ENCODE results near the gene PTPN11. TPM values are rescaled to one million over a fixed set of nuclear protein-coding genes. Genes with fewer than 3 reads are reported as not detected.

Gene PTPN11
- total and polyA plus RNA-seq, 4 donors = 33.7 to 73.3 (median 36.4) TPM

GRCh38 chr12:112517730-112518364, 99.1 kb downstream of the PTPN11 start:
- Histone ChIP-seq H3K4me3 (ENCODE audit: low read depth in 1 of 3, low read length in 3 of 3) (no peak overlapping the region), H3K9ac (ENCODE audit: low read depth in 1 of 2, low read length in 2 of 2) (no peak overlapping the region), H3K9me3 (ENCODE audit: control insufficient read depth in 4 of 4, low read length in 3 of 4) (no peaks in the 10 kb centered on the region), H3K36me3 (ENCODE audit: control insufficient read depth in 4 of 4, insufficient read depth in 3 of 4, low read depth in 1 of 4, low read length in 3 of 4) (no peaks in the 10 kb centered on the region), H3K4me1 (ENCODE audit: control insufficient read depth in 4 of 4, insufficient read depth in 4 of 4, low read length in 3 of 4) (no peaks in the 10 kb centered on the region), H3K27me3 (ENCODE audit: control insufficient read depth in 4 of 4, insufficient read depth in 4 of 4, low read length in 3 of 4) (no peaks in the 10 kb centered on the region), H3K27ac (ENCODE audit: low read depth in 1 of 2, low read length in 2 of 2) (no peak overlapping the region)
- WGBS = 86% methylated on average over 7 of the region's 7 CpGs
- DNase-seq (ENCODE audit: low spot score) = no peak
- TF ChIP-seq JUND (IDR thresholded peaks at IDR 0.05) (no peak), RAD21 (IDR thresholded peaks at IDR 0.05) (no peak), REST (IDR thresholded peaks at IDR 0.05) (no peak), YY1 (IDR thresholded peaks at IDR 0.05) (no peak), ZBTB33 (IDR thresholded peaks at IDR 0.05) (no peak), ATF3 (IDR thresholded peaks at IDR 0.05) (no peak), FOXA1 (IDR thresholded peaks at IDR 0.05) (no peak), SP1 (IDR thresholded peaks at IDR 0.05) (no peak), EGR1 (IDR thresholded peaks at IDR 0.05; ENCODE audit: low read depth in 2 of 2) (no peak), RXRA (IDR thresholded peaks at IDR 0.05) (no peak), MAX (IDR thresholded peaks at IDR 0.05) (no peak), HNF4G (IDR thresholded peaks at IDR 0.05) (no peak), HNF4A (conservative IDR thresholded peaks at IDR 0.05) (no peak), CTCF (IDR thresholded peaks at IDR 0.05; ENCODE audit: low read depth, low read length, missing input control) (no peak), NR2F2 (IDR thresholded peaks at IDR 0.05) (no peak)

- Histone ChIP-seq H3K4me3 (ENCODE audit: low read depth in 1 of 3, low read length in 3 of 3) (no peak overlapping the region), H3K36me3 (ENCODE audit: control insufficient read depth in 4 of 4, insufficient read depth in 3 of 4, low read depth in 1 of 4, low read length in 3 of 4) (no peaks in the 10 kb centered on the region), H3K27me3 (ENCODE audit: control insufficient read depth in 4 of 4, insufficient read depth in 4 of 4, low read length in 3 of 4) (no peaks in the 10 kb centered on the region), H3K9ac (ENCODE audit: low read depth in 1 of 2, low read length in 2 of 2) (no peak overlapping the region), H3K9me3 (ENCODE audit: control insufficient read depth in 4 of 4, low read length in 3 of 4) (no peaks in the 10 kb centered on the region), H3K27ac (ENCODE audit: low read depth in 1 of 2, low read length in 2 of 2) (no peak overlapping the region), H3K4me1 (ENCODE audit: control insufficient read depth in 4 of 4, insufficient read depth in 4 of 4, low read length in 3 of 4) (no peaks in the 10 kb centered on the region)
- no peak for DNase-seq (ENCODE audit: low spot score)
- 81% methylated on average over 7 of the region's 7 CpGs for WGBS
- TF ChIP-seq HNF4G (IDR thresholded peaks at IDR 0.05) = no peak
- TF ChIP-seq YY1 (IDR thresholded peaks at IDR 0.05) = no peak
- no peak for TF ChIP-seq ZBTB33 (IDR thresholded peaks at IDR 0.05)
- no peak for TF ChIP-seq REST (IDR thresholded peaks at IDR 0.05)
- no peak for TF ChIP-seq ATF3 (IDR thresholded peaks at IDR 0.05)
- TF ChIP-seq MAX (IDR thresholded peaks at IDR 0.05) = no peak
- no peak for TF ChIP-seq RAD21 (IDR thresholded peaks at IDR 0.05)
- no peak for TF ChIP-seq GABPA (IDR thresholded peaks at IDR 0.05 in 1 of 2, conservative IDR thresholded peaks at IDR 0.05 in 1 of 2)
Observed at GRCh38 chr12:112518365-112518735, 99.6 kb downstream of the PTPN11 start.

Measured in liver (tissue), 9 donors.